ENCODE results near the gene HES2.
"Not testable (repeated sequence)": the region's sequence is repeated elsewhere in the genome, so short reads cannot be mapped to it uniquely, and the experiment has no call there.

Gene HES2

GRCh38 chr1:6385488-6386191 lies 34.1 kb downstream of the HES2 start:
- Histone ChIP-seq H3K9ac (ENCODE audit: low read depth, low read length) (peak overlapping the region; percentile 56), H3K36me3 (ENCODE audit: insufficient read depth, low read length) (no peaks in the 10 kb centered on the region), H3K4me1 (ENCODE audit: insufficient read depth, low read length) (peaks cover 13% of the 10 kb centered on the region), H3K9me3 (ENCODE audit: control insufficient read depth, insufficient read depth, low read length) (no peaks in the 10 kb centered on the region)

- peaks cover 13% of the 10 kb centered on the region for H3K4me1 ChIP-seq (ENCODE audit: insufficient read depth, low read length)
- no peaks in the 10 kb centered on the region for H3K9me3 ChIP-seq (ENCODE audit: control insufficient read depth, insufficient read depth, low read length)
- H3K36me3 ChIP-seq (ENCODE audit: insufficient read depth, low read length) = no peaks in the 10 kb centered on the region
- H3K9ac ChIP-seq (ENCODE audit: low read depth, low read length) = peak overlapping the region; percentile 56
Measured at GRCh38 chr1:6384962-6385361, 34.8 kb downstream of the HES2 start.

- Histone ChIP-seq H3K9me3 (ENCODE audit: control insufficient read depth, insufficient read depth, low read length) (no peaks in the 10 kb centered on the region), H3K36me3 (ENCODE audit: insufficient read depth, low read length) (no peaks in the 10 kb centered on the region), H3K9ac (ENCODE audit: low read depth, low read length) (no peak overlapping the region), H3K4me1 (ENCODE audit: insufficient read depth, low read length) (peaks cover 13% of the 10 kb centered on the region)
Measured at GRCh38 chr1:6384135-6384534, 35.6 kb downstream of the HES2 start.

- Histone ChIP-seq H3K9me3 (ENCODE audit: control insufficient read depth, insufficient read depth, low read length) (no peaks in the 10 kb centered on the region), H3K4me1 (ENCODE audit: insufficient read depth, low read length) (no peaks in the 10 kb centered on the region; the same call in 1 of the 2 replicates), H3K9ac (ENCODE audit: low read depth, low read length) (no peak overlapping the region), H3K36me3 (ENCODE audit: insufficient read depth, low read length) (no peaks in the 10 kb centered on the region)
Measured at GRCh38 chr1:6380037-6380436, 39.7 kb downstream of the HES2 start.

- no peak overlapping the region for H3K9ac ChIP-seq (ENCODE audit: low read depth, low read length)
- H3K4me1 ChIP-seq (ENCODE audit: insufficient read depth, low read length) = no peaks in the 10 kb centered on the region
Measured at GRCh38 chr1:6378096-6378746, 41.5 kb downstream of the HES2 start.

GRCh38 chr1:6373961-6374720 lies 45.6 kb downstream of the HES2 start:
- H3K9ac ChIP-seq (ENCODE audit: low read depth, low read length) = no peak overlapping the region
- H3K9me3 ChIP-seq (ENCODE audit: control insufficient read depth, insufficient read depth, low read length) = no peaks in the 10 kb centered on the region
- no peaks in the 10 kb centered on the region for H3K4me1 ChIP-seq (ENCODE audit: insufficient read depth, low read length)
- no peaks in the 10 kb centered on the region for H3K36me3 ChIP-seq (ENCODE audit: insufficient read depth, low read length)

More at GRCh38 chr1:6378096-6378746, 41.5 kb downstream of the HES2 start:
- no peaks in the 10 kb centered on the region for H3K36me3 ChIP-seq (ENCODE audit: insufficient read depth, low read length)
- H3K9me3 ChIP-seq (ENCODE audit: control insufficient read depth, insufficient read depth, low read length) = no peaks in the 10 kb centered on the region

- not testable (repeated sequence) for H3K36me3 ChIP-seq (ENCODE audit: insufficient read depth, low read length); H3K9me3 ChIP-seq (ENCODE audit: control insufficient read depth, insufficient read depth, low read length); H3K9ac ChIP-seq (ENCODE audit: low read depth, low read length); H3K4me1 ChIP-seq (ENCODE audit: insufficient read depth, low read length)
Measured at GRCh38 chr1:6372236-6372635, 47.5 kb downstream of the HES2 start.

DNA sequence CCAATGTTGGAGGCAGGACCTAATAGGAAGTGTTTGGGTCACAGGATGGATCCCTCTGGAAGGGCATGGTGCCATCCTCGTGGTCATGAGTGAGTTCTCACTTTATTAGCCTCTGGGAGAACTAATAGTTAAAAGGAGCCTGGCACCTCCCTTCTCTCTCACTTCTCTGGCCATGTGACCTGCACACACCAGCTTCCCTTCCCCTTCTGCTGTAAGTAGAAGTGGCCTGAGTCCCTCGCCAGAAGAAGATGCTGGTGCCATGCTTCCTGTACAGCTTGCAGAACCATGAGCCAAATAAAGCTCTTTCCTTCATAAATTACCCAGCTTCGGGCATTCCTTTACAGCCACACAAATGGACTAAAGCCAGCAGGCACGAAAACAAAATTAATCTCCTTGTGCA lies 49.7 kb downstream of the HES2 start:
- no peaks in the 10 kb centered on the region for H3K4me1 ChIP-seq (ENCODE audit: insufficient read depth, low read length)
- no peaks in the 10 kb centered on the region for H3K9me3 ChIP-seq (ENCODE audit: control insufficient read depth, insufficient read depth, low read length)
- H3K36me3 ChIP-seq (ENCODE audit: insufficient read depth, low read length) = no peaks in the 10 kb centered on the region
- no peak overlapping the region for H3K9ac ChIP-seq (ENCODE audit: low read depth, low read length)

GRCh38 chr1:6367381-6368012 lies 52.2 kb downstream of the HES2 start:
- H3K9ac ChIP-seq (ENCODE audit: low read depth, low read length) = no peak overlapping the region
- H3K9me3 ChIP-seq (ENCODE audit: control insufficient read depth, insufficient read depth, low read length) = no peaks in the 10 kb centered on the region
- no peaks in the 10 kb centered on the region for H3K36me3 ChIP-seq (ENCODE audit: insufficient read depth, low read length)
- H3K4me1 ChIP-seq (ENCODE audit: insufficient read depth, low read length) = no peaks in the 10 kb centered on the region; the same call in 1 of the 2 replicates

- Histone ChIP-seq H3K9me3 (ENCODE audit: control insufficient read depth, insufficient read depth, low read length) (no peaks in the 10 kb centered on the region), H3K36me3 (ENCODE audit: insufficient read depth, low read length) (no peaks in the 10 kb centered on the region), H3K4me1 (ENCODE audit: insufficient read depth, low read length) (peaks cover 5% of the 10 kb centered on the region; the same call in 1 of the 2 replicates), H3K9ac (ENCODE audit: low read depth, low read length) (no peak overlapping the region)
Measured at GRCh38 chr1:6365047-6365446, 54.7 kb downstream of the HES2 start.

DNA sequence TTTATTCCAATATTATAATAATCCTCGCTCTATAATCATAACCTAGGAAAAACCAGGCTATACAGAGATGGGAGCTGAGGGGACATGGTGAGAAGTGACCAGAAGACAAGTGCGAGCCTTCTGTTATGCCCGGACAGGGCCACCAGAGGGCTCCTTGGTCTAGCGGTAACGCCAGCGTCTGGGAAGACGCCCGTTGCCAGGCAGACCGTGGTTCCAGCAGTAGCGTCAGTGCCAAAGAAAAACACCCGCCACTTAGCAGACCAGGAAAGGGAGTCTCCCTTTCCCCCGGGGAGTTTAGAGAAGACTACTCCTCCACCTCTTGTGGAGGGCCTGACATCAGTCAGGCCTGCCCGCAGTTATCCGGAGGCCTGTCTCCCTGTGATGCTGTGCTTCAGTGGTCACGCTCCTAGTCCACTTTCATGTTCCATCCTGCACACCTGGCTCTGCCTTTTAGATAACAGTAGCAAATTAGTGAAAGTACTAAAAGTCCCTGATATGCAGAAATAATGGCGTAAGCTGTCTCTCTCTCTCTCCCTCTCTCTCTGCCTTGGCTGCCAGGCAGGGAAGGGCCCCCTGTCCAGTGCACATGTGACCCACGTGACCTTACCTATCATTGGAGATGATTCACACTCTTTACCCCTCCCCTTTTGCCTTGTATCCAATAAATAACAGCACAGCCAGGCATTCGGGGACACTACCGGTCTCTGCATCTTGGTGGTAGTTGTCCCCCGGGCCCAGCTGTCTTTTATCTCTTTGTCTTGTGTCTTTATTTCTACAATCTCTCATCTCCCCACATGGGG lies 56.4 kb downstream of the HES2 start:
- H3K9ac ChIP-seq (ENCODE audit: low read depth, low read length); H3K36me3 ChIP-seq (ENCODE audit: insufficient read depth, low read length); H3K9me3 ChIP-seq (ENCODE audit: control insufficient read depth, insufficient read depth, low read length): not testable (repeated sequence)
- peaks cover 21% of the 10 kb centered on the region for H3K4me1 ChIP-seq (ENCODE audit: insufficient read depth, low read length)
